Cardiac muscle cell (in vitro differentiated cells and primary cell): Measurements from ENCODE around the gene CAV3. TPM values are rescaled to one million over a fixed set of nuclear protein-coding genes. Genes with fewer than 3 reads are reported as not detected.
"Not testable (repeated sequence)": the region's sequence is repeated elsewhere in the genome, so short reads cannot be mapped to it uniquely, and the experiment has no call there.

Experiments used
- DNase-seq, 2 donors: peaks; one replicate each; pipeline versions ENCODE4 v3.0.0 to v3.0.0-alpha.2; 2010 to 2017; ENCODE audit warnings: low read depth in 1 of 2, low spot score in 1 of 2
- H3K27ac ChIP-seq: fragments of 200-600 bp; sonication (generic); 2 replicates; pipeline ENCODE4 v1.5.1; 2016
- H3K27me3 ChIP-seq: fragments of 200-600 bp; sonication (generic); 2 replicates; pipeline ENCODE4 v1.6.0; 2016; ENCODE audit warnings: control low read depth
- H3K36me3 ChIP-seq: fragments of 200-600 bp; sonication (generic); 2 replicates; pipeline ENCODE4 v1.5.1; 2016; ENCODE audit warnings: control low read depth
- H3K4me1 ChIP-seq: fragments of 200-600 bp; sonication (generic); 2 replicates; pipeline ENCODE4 v1.8.1; 2017; ENCODE audit warnings: low read depth, mild to moderate bottlenecking, mixed run types
- H3K4me3 ChIP-seq: fragments of 200-600 bp; sonication (generic); 2 replicates; pipeline ENCODE4 v1.5.1; 2016; ENCODE audit warnings: mild to moderate bottlenecking
- H3K9me3 ChIP-seq: fragments of 200-600 bp; sonication (generic); 2 replicates; pipeline ENCODE4 v1.5.1; 2017; ENCODE audit warnings: low read depth, mild to moderate bottlenecking, control low read depth
- CTCF ChIP-seq: IDR thresholded peaks from 2 replicates; pipeline ENCODE4 v1.5.1; 2012; ENCODE audit warnings: low read depth, mild to moderate bottlenecking, low read length
- polyA plus RNA-seq: library from polyadenylated mRNA; unstranded; fragments of >200 nt; fragmentation: Nextera tagmentation; extraction: Ambion mirVana; gene quantifications from 2 replicates; pipeline ENCODE4 v1.2.1, GENCODE V29; 2016
- total RNA-seq: library from RNA; depleted of rRNA; stranded (reverse); fragments of >200 nt; gene quantifications from 2 replicates; pipeline ENCODE4 v1.2.3, GENCODE V29; 2016

CAV3 gene
- total and polyA plus RNA-seq, 2 experiments from 2014 or later, result 0.09 to 0.39 TPM

- no peaks in the 10 kb centered on the region for H3K36me3 ChIP-seq
- H3K27ac ChIP-seq, result no peak overlapping the region
- H3K4me1 ChIP-seq, result no peaks in the 10 kb centered on the region
- no peaks in the 10 kb centered on the region for H3K9me3 ChIP-seq
- no peak overlapping the region for H3K4me3 ChIP-seq
- TF ChIP-seq CTCF, result no peak
- no peak for DNase-seq
- peaks cover 39% of the 10 kb centered on the region for H3K27me3 ChIP-seq
Observed at GRCh38 chr3:8709801-8710507, 23.6 kb upstream of the CAV3 start.

- peak in 1 of 2 donors; percentile 8 for DNase-seq
- H3K36me3 ChIP-seq, result no peaks in the 10 kb centered on the region
- H3K4me1 ChIP-seq, result no peaks in the 10 kb centered on the region
- no peak overlapping the region for H3K27ac ChIP-seq
- no peak for TF ChIP-seq CTCF
- no peaks in the 10 kb centered on the region for H3K9me3 ChIP-seq
- H3K27me3 ChIP-seq, result peaks cover 32% of the 10 kb centered on the region
- H3K4me3 ChIP-seq, result no peak overlapping the region
Observed at GRCh38 chr3:8712045-8712907, 21.3 kb upstream of the CAV3 start.

GRCh38 chr3:8712908-8713255, 20.7 kb upstream of the CAV3 start:
- Histone ChIP-seq H3K27ac (no peak overlapping the region), H3K4me1 (no peaks in the 10 kb centered on the region), H3K9me3 (no peaks in the 10 kb centered on the region), H3K4me3 (no peak overlapping the region), H3K27me3 (peaks cover 27% of the 10 kb centered on the region), H3K36me3 (no peaks in the 10 kb centered on the region)
- DNase-seq, result no peak
- TF ChIP-seq CTCF, result no peak

- Histone ChIP-seq H3K4me3 (no peak overlapping the region), H3K36me3 (no peaks in the 10 kb centered on the region), H3K9me3 (no peaks in the 10 kb centered on the region), H3K4me1 (no peaks in the 10 kb centered on the region), H3K27ac (no peak overlapping the region), H3K27me3 (peaks cover 24% of the 10 kb centered on the region)
- DNase-seq, result peak; percentile 22 to 25
- TF ChIP-seq CTCF, result peak; percentile 68
Observed at GRCh38 chr3:8713901-8714759, 19.5 kb upstream of the CAV3 start.

GRCh38 chr3:8715757-8716156, 17.8 kb upstream of the CAV3 start:
- DNase-seq, H3K27ac ChIP-seq, H3K9me3 ChIP-seq, H3K4me3 ChIP-seq, H3K4me1 ChIP-seq, H3K36me3 ChIP-seq: not testable (repeated sequence)
- H3K27me3 ChIP-seq, result peaks cover 16% of the 10 kb centered on the region
